Activated naive CD4-positive, alpha-beta T cell treated with anti-CD3 and anti-CD28 coated beads, Interleukin-2, amount 10 ng/mL, durations not matched to agents 7 days and 5 days (primary cell): ENCODE measurements around the gene CMYA5.
"Not testable (repeated sequence)": the region's sequence is repeated elsewhere in the genome, so short reads cannot be mapped to it uniquely, and the experiment has no call there.

Experiments
- CTCF ChIA-PET: fragments of 350-600 bp; sonication (Branson Sonifier 250); formaldehyde crosslinking; loops from one replicate; lab custom pipeline; 2021; ENCODE audit warnings: antibody characterized with exemption; lab: Charles Lee
- DNase-seq: peaks from one replicate; pipeline ENCODE4 v3.0.0-alpha.2; 2020
- H3K27ac Mint-ChIP-seq: one replicate; pipeline ENCODE4 v1.8.0; 2021; ENCODE audit warnings: mild to moderate bottlenecking, moderate library complexity, mixed read lengths
- H3K27me3 Mint-ChIP-seq: one replicate; pipeline ENCODE4 v1.8.0; 2021; ENCODE audit warnings: mild to moderate bottlenecking, mixed read lengths
- H3K36me3 Mint-ChIP-seq: one replicate; pipeline ENCODE4 v1.8.0; 2021; ENCODE audit warnings: mixed read lengths
- H3K4me1 Mint-ChIP-seq: one replicate; pipeline ENCODE4 v1.8.0; 2021; ENCODE audit warnings: mixed read lengths
- H3K4me3 Mint-ChIP-seq: one replicate; pipeline ENCODE4 v1.8.0; 2021; ENCODE audit warnings: mild to moderate bottlenecking, moderate library complexity, mixed read lengths
- H3K9me3 Mint-ChIP-seq: one replicate; pipeline ENCODE4 v1.8.0; 2021; ENCODE audit warnings: mixed read lengths

Gene CMYA5

DNA sequence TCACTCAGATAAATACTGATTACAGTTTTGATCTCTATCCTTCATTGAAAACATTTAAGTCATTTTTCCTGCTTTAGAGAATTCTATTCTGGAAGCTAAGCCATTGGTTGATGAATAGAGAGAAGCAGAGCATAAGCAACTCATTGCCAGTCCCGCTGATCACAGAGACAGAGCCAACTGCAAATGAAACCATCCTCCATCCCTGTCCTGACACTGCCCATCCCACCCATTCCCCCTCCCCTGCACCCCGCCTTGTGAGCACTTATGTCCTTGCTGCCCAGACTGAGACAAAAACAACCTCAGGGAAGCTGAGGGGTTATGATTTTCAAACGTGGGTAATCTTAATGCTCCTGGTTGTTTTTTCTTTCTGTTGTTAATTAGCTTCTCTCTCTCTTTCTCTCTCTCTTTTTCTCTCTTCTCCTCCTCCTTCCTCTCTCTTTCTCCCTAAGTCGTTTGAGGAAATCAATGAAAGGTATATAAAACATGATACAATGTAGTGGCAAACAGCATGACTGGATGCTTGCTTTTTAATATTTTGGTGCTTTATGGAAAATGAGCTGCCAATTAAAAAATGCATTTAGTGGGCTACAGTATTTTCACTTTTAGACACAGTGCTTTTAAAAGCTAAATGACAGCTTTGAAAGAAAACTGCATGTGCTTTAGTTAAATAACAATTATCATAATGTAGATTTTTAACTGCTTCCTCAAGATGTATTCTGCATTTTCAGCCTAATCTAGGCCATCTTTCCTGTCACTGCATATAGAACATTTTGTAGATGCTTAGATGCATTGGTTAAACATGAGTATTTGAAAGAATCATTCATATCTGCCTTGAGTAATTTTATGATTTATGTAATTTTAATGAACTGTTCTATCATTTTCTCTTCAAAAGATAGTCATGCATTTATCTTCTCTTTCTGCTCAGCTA lies 57.3 kb downstream of the CMYA5 start:
- Mint-ChIP-seq H3K27ac (no peak overlapping the region), H3K9me3 (no peaks in the 10 kb centered on the region), H3K4me3 (no peak overlapping the region), H3K4me1 (no peaks in the 10 kb centered on the region), H3K36me3 (no peaks in the 10 kb centered on the region), H3K27me3 (peaks cover 34% of the 10 kb centered on the region)
- no peak for DNase-seq
- CTCF ChIA-PET: no interaction called here

DNA sequence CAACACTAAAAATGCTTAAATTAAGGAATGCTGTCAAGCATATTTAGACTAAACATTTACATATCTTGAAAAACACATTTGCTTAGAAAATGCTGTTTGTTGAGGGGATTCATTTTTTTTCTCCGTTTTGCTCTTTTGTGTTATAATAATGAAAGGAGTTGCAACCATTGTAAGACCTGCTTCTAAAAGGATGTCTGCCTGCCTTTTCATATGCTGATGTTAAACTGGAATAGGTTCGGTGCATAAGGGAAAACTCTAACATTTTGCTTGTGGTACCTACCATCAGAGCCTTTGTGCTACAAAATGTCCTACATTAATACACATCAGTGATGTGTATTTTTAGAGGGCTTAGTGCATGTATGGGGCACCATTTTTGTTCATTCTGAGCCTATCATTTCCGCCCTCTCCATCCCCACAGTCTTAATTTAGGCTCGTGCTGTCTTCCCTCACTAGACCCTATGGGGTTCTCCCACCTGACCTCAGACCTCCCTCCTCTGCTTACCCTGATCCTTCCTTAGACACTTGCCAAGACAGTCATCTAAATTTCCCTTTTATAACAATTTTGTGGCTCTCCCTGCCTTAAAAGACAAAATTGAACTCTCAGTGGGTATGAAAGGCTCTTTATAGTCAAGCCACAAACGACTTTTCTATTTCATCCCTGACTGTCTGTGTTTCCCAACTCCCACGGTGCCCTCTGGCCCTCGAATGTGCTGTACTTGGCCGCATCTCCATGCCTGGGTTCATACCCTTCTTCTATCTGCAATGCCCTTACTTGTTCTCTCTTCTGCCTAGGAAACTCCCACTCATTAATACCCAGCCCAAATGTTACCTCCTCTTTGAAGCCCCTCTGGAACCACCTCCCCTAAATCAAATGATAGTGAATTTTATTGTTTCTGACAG lies 61.2 kb downstream of the CMYA5 start:
- no peaks in the 10 kb centered on the region for H3K36me3 Mint-ChIP-seq
- H3K4me1 Mint-ChIP-seq: peaks cover 3% of the 10 kb centered on the region
- H3K27ac Mint-ChIP-seq: no peak overlapping the region
- peaks cover 21% of the 10 kb centered on the region for H3K27me3 Mint-ChIP-seq
- H3K9me3 Mint-ChIP-seq: no peaks in the 10 kb centered on the region
- CTCF ChIA-PET: no interaction called here
- no peak overlapping the region for H3K4me3 Mint-ChIP-seq
- DNase-seq: no peak

DNA sequence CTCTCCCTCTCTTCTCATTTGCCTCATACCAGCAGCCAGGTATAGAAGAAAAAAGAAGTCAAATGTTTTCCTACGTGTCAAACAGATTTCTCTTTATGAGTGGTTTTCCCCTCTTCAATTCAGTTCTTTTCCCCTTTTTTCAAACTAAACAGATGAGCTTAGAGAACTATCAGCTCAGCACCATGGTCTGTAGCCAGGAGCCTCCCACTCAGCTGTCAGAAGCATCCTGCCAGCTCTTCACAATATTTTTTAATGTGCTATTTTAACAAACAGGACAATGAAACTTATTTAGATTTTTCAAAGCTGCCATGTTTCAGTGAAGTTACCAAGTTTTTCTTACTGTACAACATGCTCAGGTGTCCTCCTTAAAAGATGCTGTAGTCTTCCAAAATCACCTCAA lies 63.5 kb downstream of the CMYA5 start:
- H3K4me3 Mint-ChIP-seq: no peak overlapping the region
- H3K4me1 Mint-ChIP-seq: peaks cover 11% of the 10 kb centered on the region
- H3K27me3 Mint-ChIP-seq: peaks cover 15% of the 10 kb centered on the region
- H3K9me3 Mint-ChIP-seq: no peaks in the 10 kb centered on the region
- H3K36me3 Mint-ChIP-seq: no peaks in the 10 kb centered on the region
- DNase-seq: no peak
- H3K27ac Mint-ChIP-seq: no peak overlapping the region
- CTCF ChIA-PET: interaction anchor here (0.6 to 0.7 kb wide), 2 partner anchors 53 to 96 kb away, joined by 3 read pairs; no protein-coding TSS in a partner anchor

DNA sequence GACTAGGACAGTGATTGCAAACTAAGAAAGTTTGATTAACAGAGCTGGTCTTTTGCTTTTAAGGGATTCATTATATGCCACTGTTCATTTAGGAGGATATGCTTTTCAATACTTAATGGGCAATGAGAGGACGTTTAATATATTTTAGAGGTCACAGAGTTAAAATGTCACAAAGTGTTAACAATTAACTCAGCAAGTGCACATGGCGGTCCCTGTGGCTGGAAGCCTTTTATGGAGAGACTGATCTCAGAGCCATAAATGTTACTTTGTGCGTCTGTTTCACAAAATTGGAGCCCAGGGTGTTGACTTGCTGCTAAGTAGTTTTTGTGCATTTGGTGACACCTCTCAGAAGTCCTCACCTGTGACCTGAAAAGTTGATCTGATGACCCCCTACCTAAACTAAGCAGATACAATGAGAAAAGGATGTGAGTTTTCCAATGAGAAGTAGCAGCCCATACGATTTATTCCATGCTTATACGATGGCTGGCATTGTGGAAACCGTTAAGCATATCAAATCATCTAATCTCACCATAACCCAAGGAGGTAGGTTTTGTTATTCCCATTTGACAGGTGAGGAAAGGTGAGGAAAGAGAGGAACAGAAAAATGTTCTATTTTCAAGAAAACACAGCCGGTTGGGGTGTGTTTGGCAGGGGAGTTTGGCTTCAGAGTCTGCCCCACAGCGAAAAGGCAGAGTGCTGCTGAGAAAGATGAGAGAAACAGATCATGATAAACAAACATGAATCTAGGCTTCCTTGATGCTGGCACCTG lies 64.4 kb downstream of the CMYA5 start:
- CTCF ChIA-PET: no interaction called here
- Mint-ChIP-seq H3K27me3 (peaks cover 15% of the 10 kb centered on the region), H3K4me1 (peaks cover 11% of the 10 kb centered on the region), H3K9me3 (no peaks in the 10 kb centered on the region), H3K27ac (no peak overlapping the region), H3K36me3 (no peaks in the 10 kb centered on the region), H3K4me3 (no peak overlapping the region)
- no peak for DNase-seq

GRCh38 chr5:79754865-79755555 lies 65.4 kb downstream of the CMYA5 start:
- Mint-ChIP-seq H3K9me3 (no peaks in the 10 kb centered on the region), H3K27ac (no peak overlapping the region), H3K4me3 (no peak overlapping the region), H3K36me3 (no peaks in the 10 kb centered on the region), H3K4me1 (peaks cover 11% of the 10 kb centered on the region), H3K27me3 (peaks cover 15% of the 10 kb centered on the region)
- CTCF ChIA-PET: no interaction called here
- no peak for DNase-seq

GRCh38 chr5:79756076-79756475 lies 66.4 kb downstream of the CMYA5 start:
- no peaks in the 10 kb centered on the region for H3K36me3 Mint-ChIP-seq
- CTCF ChIA-PET: no interaction called here
- H3K9me3 Mint-ChIP-seq: no peaks in the 10 kb centered on the region
- peaks cover 11% of the 10 kb centered on the region for H3K27me3 Mint-ChIP-seq
- H3K4me3 Mint-ChIP-seq: no peak overlapping the region
- no peak overlapping the region for H3K27ac Mint-ChIP-seq
- DNase-seq: no peak
- H3K4me1 Mint-ChIP-seq: peaks cover 11% of the 10 kb centered on the region

- no peak for DNase-seq
- CTCF ChIA-PET: no interaction called here
- Mint-ChIP-seq H3K36me3 (no peaks in the 10 kb centered on the region), H3K9me3 (no peaks in the 10 kb centered on the region), H3K4me1 (peaks cover 11% of the 10 kb centered on the region), H3K27ac (no peak overlapping the region), H3K27me3 (no peaks in the 10 kb centered on the region), H3K4me3 (no peak overlapping the region)
Measured at GRCh38 chr5:79759436-79759835, 69.8 kb downstream of the CMYA5 start.

DNA sequence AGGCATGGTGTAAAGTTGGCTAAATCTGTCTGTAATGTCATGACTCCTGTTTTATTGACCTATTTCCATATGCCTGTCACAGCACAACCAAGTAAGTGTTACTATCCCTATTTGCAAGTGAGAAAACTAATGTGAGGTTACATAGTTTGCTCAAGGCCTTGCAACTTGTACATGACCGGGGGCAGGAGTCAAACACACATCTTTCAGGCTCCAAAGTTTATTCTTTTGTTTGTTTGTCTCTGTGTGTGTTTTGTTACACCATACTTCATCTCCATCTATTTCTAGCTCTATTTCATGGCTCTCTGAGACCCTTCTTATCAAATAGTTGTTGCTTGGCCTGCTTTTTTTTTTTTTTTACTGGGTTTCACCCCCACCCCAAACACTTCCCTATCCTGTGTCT lies 70.2 kb downstream of the CMYA5 start:
- no peaks in the 10 kb centered on the region for H3K27me3 Mint-ChIP-seq
- no peak overlapping the region for H3K27ac Mint-ChIP-seq
- no peak for DNase-seq
- peaks cover 11% of the 10 kb centered on the region for H3K4me1 Mint-ChIP-seq
- CTCF ChIA-PET: no interaction called here
- H3K36me3 Mint-ChIP-seq: no peaks in the 10 kb centered on the region
- H3K9me3 Mint-ChIP-seq: no peaks in the 10 kb centered on the region
- H3K4me3 Mint-ChIP-seq: no peak overlapping the region

GRCh38 chr5:79762929-79763328 lies 73.3 kb downstream of the CMYA5 start:
- CTCF ChIA-PET: no interaction called here
- no peak for DNase-seq
- Mint-ChIP-seq H3K27ac (no peak overlapping the region), H3K4me3 (no peak overlapping the region), H3K36me3 (no peaks in the 10 kb centered on the region), H3K4me1 (no peaks in the 10 kb centered on the region), H3K9me3 (peaks cover 4% of the 10 kb centered on the region), H3K27me3 (no peaks in the 10 kb centered on the region)

- not testable (repeated sequence) for H3K4me1 Mint-ChIP-seq, H3K27me3 Mint-ChIP-seq, H3K9me3 Mint-ChIP-seq, H3K27ac Mint-ChIP-seq, DNase-seq, H3K4me3 Mint-ChIP-seq, H3K36me3 Mint-ChIP-seq
- CTCF ChIA-PET: interaction anchor here (0.7 kb wide), 1 partner anchor 55 kb away, joined by 3 read pairs; no protein-coding TSS in a partner anchor
Measured at GRCh38 chr5:79764147-79764546, 74.5 kb downstream of the CMYA5 start.

- H3K36me3 Mint-ChIP-seq: no peaks in the 10 kb centered on the region
- no peak overlapping the region for H3K27ac Mint-ChIP-seq
- H3K27me3 Mint-ChIP-seq: peaks cover 14% of the 10 kb centered on the region
- CTCF ChIA-PET: no interaction called here
- no peak overlapping the region for H3K4me3 Mint-ChIP-seq
- DNase-seq: no peak
- H3K4me1 Mint-ChIP-seq: no peaks in the 10 kb centered on the region
- H3K9me3 Mint-ChIP-seq: peaks cover 7% of the 10 kb centered on the region
Measured at GRCh38 chr5:79771387-79771786, 81.8 kb downstream of the CMYA5 start.

DNA sequence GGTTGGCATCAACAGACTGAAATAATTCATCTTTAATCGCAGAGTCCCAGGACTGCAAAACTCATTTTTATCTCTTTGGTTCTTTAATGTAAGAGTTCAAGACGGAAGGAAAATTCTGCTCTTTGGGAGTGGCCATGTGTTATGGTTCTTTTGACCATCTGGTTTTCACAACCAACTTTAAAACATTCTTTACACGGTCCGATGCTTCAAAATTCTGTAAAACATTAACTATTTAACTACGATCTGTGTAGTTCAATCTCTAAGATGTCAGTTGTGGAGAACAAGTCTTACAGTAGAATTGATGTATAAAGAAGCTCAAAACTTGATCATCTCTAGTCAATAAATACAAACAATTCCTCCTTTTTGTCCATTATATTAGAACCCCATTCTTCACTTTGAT lies 83.0 kb downstream of the CMYA5 start:
- no peak for DNase-seq
- Mint-ChIP-seq H3K4me1 (no peaks in the 10 kb centered on the region), H3K4me3 (no peak overlapping the region), H3K9me3 (peaks cover 7% of the 10 kb centered on the region), H3K36me3 (no peaks in the 10 kb centered on the region), H3K27ac (no peak overlapping the region), H3K27me3 (peaks cover 14% of the 10 kb centered on the region)
- CTCF ChIA-PET: interaction anchor here (1.0 kb wide), 1 partner anchor 71 kb away, joined by 3 read pairs; no protein-coding TSS in a partner anchor

GRCh38 chr5:79773612-79774011 lies 84.0 kb downstream of the CMYA5 start:
- no peaks in the 10 kb centered on the region for H3K36me3 Mint-ChIP-seq

More at GRCh38 chr5:79773612-79774011, 84.0 kb downstream of the CMYA5 start:
- no peak overlapping the region for H3K27ac Mint-ChIP-seq
- DNase-seq: no peak
- peaks cover 7% of the 10 kb centered on the region for H3K9me3 Mint-ChIP-seq
- no peak overlapping the region for H3K4me3 Mint-ChIP-seq
- CTCF ChIA-PET: interaction anchor here (1.0 to 1.6 kb wide), 2 partner anchors 72 to 310 kb away, joined by 3 to 5 read pairs; no protein-coding TSS in a partner anchor
- peaks cover 14% of the 10 kb centered on the region for H3K27me3 Mint-ChIP-seq
- no peaks in the 10 kb centered on the region for H3K4me1 Mint-ChIP-seq
